NT2/D1 (cell line): ENCODE measurements around the gene ENDOD1.

Experiments
- DNase-seq: peaks from one replicate; pipeline ENCODE4 v3.0.0-alpha.2; 2011; ENCODE audit warnings: low read depth, low spot score
- H3K27me3 ChIP-seq: 2 replicates; pipeline ENCODE4 v1.6.0; 2011; ENCODE audit warnings: mild to moderate bottlenecking; ENCODE audit not compliant: insufficient read length, insufficient read depth
- H3K36me3 ChIP-seq: 2 replicates; pipeline ENCODE4 v1.6.1; 2011; ENCODE audit warnings: mild to moderate bottlenecking, low read length, mixed read lengths; ENCODE audit not compliant: insufficient read depth, insufficient read length
- H3K4me1 ChIP-seq: 2 replicates; pipeline ENCODE4 v1.5.1; 2011; ENCODE audit not compliant: insufficient read depth, insufficient read length
- H3K4me3 ChIP-seq: 2 replicates; pipeline ENCODE4 v1.5.1; 2011; ENCODE audit warnings: low read depth; ENCODE audit not compliant: insufficient read length
- H3K9ac ChIP-seq: 2 replicates; pipeline ENCODE4 v1.6.0; 2011; ENCODE audit warnings: low read depth; ENCODE audit not compliant: insufficient read length
- H3K9me3 ChIP-seq: 2 replicates; pipeline ENCODE4 v1.5.1; 2011; ENCODE audit warnings: mild to moderate bottlenecking, low read length; ENCODE audit not compliant: insufficient read depth
- SUZ12 ChIP-seq: IDR thresholded peaks from 2 replicates; pipeline ENCODE4 v1.6.1; 2011; ENCODE audit not compliant: insufficient read length, insufficient read depth; ENCODE audit errors: extremely low read depth
- YY1 ChIP-seq: IDR thresholded peaks from 2 replicates; pipeline ENCODE4 v1.6.1; 2011; ENCODE audit not compliant: insufficient read length, insufficient read depth
- ZNF274 ChIP-seq: IDR thresholded peaks from 2 replicates; pipeline ENCODE4 v1.6.1; 2011; ENCODE audit warnings: mild to moderate bottlenecking, low read depth, low read length

ENDOD1 gene

DNA sequence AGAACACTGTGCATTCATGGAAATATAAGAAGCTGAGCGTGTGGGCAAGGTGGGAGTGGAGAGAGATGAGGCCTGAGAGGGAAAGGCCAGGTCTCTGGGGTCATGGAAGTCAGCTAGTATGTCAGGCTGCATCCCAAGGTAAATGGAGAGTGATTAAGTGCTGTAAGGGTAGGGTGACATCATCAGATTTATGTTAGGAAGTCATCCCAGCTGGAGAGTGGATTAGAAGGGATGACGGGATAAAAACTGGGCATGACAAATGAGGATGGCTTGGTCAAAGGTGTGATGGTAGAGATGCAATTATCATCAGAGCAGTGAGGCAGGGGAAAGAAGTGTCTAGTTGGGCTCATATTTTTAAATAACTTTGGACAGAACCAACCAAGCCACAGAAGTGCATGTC is 3.5 kb upstream of the ENDOD1 start:
- H3K27me3 ChIP-seq: peaks cover 25% of the 10 kb centered on the region
- H3K4me3 ChIP-seq: no peak overlapping the region
- H3K9ac ChIP-seq: no peak overlapping the region
- TF ChIP-seq ZNF274: no peak
- TF ChIP-seq YY1: no peak
- TF ChIP-seq SUZ12: no peak
- DNase-seq: no peak
- no peaks in the 10 kb centered on the region for H3K9me3 ChIP-seq
- H3K4me1 ChIP-seq: no peaks in the 10 kb centered on the region
- H3K36me3 ChIP-seq: peaks cover 1% of the 10 kb centered on the region

DNA sequence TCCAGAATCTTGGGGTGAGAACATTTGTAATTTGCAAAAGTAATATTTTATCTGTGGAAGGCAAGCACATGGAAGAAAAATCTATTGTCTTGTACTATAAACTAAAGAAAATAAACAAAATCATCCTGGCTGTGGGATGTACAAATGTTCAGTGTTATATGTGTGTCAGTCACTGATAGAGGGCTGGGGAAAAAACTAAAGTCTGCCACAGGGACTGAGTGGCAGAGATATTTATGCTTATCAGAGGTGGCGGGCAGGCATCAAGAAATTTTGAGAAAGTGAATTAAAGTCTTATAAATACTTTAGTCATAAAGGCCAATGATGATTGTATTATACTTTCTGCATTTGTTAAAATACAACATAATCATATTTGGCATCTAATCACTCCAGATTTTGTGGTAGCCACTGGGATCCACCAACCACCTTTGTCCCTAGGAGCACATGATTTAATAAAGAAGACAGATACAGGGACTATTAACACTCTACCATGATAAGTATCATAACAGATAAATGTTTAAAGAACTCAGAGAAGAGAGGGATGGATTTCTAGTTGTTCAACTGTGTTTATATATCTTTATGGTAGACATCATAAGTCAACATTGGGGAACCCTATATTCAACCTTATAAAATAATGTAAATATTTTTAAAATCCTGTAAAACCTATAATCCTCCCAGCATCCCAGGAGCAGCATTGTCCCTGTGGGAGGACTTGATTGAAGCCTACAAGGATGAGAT is 2.6 kb upstream of the ENDOD1 start:
- H3K4me3 ChIP-seq: no peak overlapping the region
- no peaks in the 10 kb centered on the region for H3K9me3 ChIP-seq
- no peak overlapping the region for H3K9ac ChIP-seq
- no peaks in the 10 kb centered on the region for H3K4me1 ChIP-seq
- DNase-seq: no peak
- TF ChIP-seq YY1 (no peak), ZNF274 (no peak), SUZ12 (no peak)
- peaks cover 30% of the 10 kb centered on the region for H3K27me3 ChIP-seq
- peaks cover 4% of the 10 kb centered on the region for H3K36me3 ChIP-seq

DNA sequence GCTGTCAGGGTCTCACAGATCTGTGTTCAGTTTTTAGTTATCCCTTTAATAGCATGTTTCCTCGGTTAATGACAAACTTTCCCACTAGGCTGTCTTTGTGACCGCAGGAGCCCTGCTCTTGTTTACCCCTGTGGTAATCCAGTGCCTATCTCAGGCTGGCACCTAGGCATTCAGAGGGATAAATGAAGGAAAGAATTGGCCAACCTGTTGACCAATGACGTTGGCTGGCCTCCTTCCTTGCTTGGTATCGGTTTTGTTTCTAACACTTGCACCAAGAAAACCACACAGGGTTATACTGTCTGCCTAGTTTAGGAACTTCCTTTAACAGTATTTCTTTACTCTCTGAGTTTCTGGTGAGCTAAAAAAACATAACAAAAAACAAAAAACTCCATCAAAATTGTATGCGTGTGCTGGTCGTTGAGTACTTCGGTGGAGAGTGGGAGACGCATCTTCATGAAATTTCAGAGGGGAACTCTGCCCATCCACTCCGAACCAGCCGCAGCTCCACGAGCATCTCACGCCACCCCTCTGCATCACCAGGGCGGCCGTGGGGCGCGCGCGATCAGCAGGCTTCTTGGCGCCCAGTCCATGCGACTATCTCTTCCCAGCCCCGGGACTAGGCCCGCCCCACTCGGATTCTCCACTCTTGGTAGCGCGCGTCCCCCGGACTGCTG is 563 bp upstream of the ENDOD1 start:
- H3K27me3 ChIP-seq: peaks cover 30% of the 10 kb centered on the region
- peak overlapping the region; percentile 43 for H3K4me3 ChIP-seq
- DNase-seq: no peak
- H3K9me3 ChIP-seq: no peaks in the 10 kb centered on the region
- H3K4me1 ChIP-seq: peaks cover 3% of the 10 kb centered on the region
- H3K9ac ChIP-seq: peak overlapping the region; percentile 59
- peaks cover 4% of the 10 kb centered on the region for H3K36me3 ChIP-seq
- TF ChIP-seq YY1 (no peak), ZNF274 (no peak), SUZ12 (no peak)

DNA sequence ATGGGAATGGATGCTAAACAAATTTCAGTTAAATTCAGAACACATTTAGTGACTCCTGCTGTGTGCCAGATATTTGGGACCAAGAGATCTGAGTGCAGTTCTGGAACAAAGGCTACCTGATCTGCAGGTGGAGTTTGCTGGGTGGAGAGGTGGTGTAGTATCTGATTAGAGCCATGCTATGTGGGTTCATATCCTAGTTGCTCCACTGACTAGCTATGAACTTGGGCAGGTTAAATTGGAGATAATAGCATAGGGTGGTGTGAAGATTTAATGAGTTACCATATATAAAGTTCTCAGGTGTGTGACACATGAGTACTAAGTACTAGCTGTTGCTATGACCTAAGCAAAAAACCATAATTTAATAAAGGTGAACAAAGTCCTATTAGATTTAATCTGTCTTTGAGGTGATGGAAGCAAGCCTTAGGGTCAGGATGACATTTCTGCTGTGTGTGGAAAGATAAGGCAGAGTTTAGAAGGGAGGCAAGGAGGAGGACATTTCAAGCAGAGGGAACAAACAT is 2.1 kb downstream of the ENDOD1 start:
- peaks cover 30% of the 10 kb centered on the region for H3K27me3 ChIP-seq
- no peak overlapping the region for H3K4me3 ChIP-seq
- H3K9ac ChIP-seq: no peak overlapping the region
- TF ChIP-seq SUZ12 (no peak), YY1 (no peak), ZNF274 (no peak)
- H3K4me1 ChIP-seq: peaks cover 3% of the 10 kb centered on the region
- H3K36me3 ChIP-seq: peaks cover 4% of the 10 kb centered on the region
- no peaks in the 10 kb centered on the region for H3K9me3 ChIP-seq
- no peak for DNase-seq

DNA sequence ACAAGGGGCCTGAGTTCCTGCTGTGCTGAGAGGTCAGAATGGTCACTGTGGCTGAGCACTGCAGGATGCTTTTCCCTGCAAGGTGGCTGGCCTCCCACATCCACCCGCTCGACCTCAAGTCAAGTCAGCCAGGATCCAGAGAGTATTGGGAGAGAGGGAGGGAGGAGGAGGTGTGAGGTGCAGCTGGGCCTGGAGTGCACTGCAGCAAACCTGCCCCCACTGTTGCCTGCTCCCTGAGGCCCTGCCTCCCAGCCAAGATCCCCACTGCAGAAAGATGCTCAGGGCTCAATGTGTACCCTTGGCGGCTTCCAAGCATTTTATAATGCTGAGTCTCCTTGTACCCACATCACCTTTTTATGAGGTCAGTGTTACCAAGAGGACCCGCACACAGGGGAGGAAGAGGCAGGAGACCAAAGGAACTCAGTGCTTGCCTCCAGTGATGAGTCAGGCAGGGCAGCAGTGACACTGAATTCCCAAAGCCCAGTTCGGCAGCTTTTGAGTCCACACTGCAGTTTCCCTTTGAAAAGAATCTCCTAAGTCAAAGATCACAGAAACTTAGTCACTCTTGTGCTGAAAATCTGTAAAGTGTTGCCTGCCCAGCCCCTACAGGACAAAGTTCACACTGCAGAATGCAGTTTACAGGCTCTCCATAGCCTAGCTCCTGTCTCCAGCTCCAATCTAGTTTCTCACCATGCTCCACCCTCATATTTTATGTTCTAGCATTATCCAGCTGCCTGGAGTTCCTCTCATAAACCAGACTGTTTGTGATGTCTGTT is 3.1 kb downstream of the ENDOD1 start:
- Histone ChIP-seq H3K4me3 (no peak overlapping the region), H3K9me3 (no peaks in the 10 kb centered on the region), H3K4me1 (peaks cover 3% of the 10 kb centered on the region), H3K9ac (no peak overlapping the region), H3K27me3 (peaks cover 30% of the 10 kb centered on the region), H3K36me3 (peaks cover 4% of the 10 kb centered on the region)
- TF ChIP-seq YY1 (no peak), ZNF274 (no peak), SUZ12 (no peak)
- no peak for DNase-seq

DNA sequence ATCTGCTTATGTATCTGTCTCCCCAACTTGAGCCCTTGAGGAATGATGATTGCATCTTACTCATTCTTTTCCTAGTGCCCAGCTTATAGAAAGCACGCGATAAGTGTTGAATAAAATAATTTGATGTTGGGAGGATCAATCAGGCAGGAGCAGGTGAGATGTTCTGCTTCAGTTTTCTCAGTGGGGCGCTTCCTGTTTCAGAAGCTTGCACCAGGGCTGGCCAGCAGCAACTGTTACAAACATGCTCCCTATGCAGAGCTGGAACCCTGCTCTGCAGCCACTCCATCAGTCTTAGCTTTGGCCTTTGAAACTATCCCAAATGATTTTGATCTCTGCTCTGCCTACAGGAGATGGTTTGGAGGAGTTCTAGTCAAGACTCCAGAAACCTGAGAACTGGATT is 3.9 kb downstream of the ENDOD1 start:
- TF ChIP-seq SUZ12 (no peak), ZNF274 (no peak), YY1 (no peak)
- Histone ChIP-seq H3K4me1 (peaks cover 3% of the 10 kb centered on the region), H3K4me3 (no peak overlapping the region), H3K36me3 (peaks cover 4% of the 10 kb centered on the region), H3K9me3 (no peaks in the 10 kb centered on the region), H3K9ac (no peak overlapping the region), H3K27me3 (peaks cover 26% of the 10 kb centered on the region)
- DNase-seq: no peak
